HG03575 (cell line): Measurements from ENCODE around the gene INCA1.

Experiments used
- ATAC-seq: cut with Tn5 transposase; IDR thresholded peaks from one replicate; pipeline ENCODE4 v1.9.1; 2021; ENCODE audit not compliant: unreplicated experiment, insufficient number of reproducible peaks, low FRiP score; ENCODE audit errors: extremely low read depth

INCA1 gene

DNA sequence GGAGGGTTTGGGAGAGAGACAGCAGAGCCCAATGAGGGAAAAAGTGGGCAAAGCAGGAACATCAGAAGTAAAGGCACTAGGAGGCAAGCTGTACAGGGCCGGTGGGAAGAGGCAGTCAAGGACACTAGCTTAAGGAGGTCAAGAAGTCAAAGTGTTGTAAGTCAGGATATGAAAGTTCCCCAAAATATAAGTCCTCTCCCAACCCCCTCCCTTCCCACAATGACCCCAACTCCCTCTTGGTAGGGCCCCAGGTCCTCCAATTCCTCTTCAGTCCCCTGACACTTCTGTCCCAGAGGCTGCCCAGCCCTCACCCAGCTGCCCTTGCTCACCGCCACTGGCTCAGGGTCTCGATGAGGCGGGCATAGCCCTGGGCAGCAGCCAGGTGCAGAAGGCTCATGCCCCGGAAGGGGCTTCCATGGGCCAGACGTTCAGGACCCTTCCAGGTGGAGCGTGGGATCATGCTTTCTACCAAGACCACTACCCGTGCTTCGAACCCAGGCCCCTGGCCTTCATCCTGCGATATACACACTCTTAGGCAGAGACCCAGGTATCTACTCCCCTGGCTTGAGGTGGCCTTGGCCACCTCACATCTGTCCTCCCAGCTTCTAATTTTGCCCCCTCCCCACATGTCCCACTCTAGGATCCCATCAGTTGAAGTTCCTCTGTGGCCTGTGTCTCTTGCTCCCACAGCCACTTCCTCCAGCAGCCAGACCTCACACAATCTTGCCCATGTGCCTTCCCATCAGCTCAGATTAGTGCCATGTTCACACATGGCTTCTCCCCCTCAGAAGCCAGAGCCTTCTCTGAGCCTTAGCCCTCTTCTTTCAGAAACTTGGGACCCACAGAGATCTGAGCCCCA lies 23.8 kb downstream of the INCA1 start:
- ATAC-seq, result no peak

DNA sequence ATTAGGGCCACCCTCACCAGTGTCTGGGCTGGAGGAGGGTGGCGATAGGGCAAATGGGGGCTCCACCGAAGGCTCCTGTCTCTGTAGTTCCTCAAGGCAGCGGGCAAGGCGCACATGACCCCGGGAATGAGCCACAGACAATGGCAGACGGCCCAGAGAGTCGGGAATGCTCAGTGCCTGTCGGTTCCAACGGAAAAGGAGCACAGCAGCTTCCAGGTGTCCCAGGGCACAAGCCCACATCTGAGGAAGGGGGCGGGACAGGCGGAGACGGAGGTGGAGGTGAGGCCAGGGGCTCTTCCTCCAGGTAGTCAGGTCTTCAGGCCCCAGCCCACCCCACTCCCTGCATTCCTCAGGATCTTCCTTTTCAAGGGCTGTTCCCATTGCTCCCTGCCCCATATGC lies 24.6 kb downstream of the INCA1 start:
- ATAC-seq, result no peak

DNA sequence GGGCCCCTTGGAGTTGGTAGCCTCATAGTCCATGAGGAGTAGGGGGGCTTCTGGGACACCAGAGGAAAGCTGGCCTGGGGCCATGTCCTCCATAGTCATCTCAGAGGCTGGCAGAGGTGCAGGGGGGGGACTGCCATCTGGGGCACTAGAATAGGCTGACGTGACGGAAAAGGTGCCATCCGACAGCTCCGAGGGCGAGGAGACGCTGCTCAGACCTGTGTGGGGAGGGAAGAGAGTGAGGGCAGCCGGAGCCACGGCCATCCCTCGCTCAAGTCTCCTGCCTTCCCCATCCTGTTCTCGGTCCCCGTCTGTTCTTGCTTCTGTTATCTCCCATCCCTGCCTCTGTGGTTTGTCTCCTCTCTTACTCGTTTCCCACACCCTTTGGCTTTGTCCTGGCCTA lies 25.0 kb downstream of the INCA1 start:
- ATAC-seq, result no peak

DNA sequence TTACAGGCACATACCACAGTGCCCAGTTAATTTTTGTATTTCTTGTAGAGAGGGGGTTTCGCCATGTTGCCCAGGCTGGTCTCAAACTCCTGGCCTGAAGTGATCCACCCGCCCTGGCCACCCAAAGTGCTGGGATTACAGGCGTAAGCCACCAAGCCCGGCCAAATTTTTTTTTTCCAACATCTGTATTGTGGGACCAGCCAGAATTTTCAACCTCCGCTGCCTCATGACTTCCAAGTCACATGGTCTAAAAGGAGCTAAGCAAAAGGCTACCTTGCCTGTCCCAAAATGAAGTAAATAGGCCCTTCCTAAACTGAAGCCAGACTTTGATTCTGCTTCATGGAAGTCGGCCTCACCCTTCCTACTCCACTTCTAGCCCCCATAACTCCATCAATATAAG lies 25.5 kb downstream of the INCA1 start:
- no peak for ATAC-seq

DNA sequence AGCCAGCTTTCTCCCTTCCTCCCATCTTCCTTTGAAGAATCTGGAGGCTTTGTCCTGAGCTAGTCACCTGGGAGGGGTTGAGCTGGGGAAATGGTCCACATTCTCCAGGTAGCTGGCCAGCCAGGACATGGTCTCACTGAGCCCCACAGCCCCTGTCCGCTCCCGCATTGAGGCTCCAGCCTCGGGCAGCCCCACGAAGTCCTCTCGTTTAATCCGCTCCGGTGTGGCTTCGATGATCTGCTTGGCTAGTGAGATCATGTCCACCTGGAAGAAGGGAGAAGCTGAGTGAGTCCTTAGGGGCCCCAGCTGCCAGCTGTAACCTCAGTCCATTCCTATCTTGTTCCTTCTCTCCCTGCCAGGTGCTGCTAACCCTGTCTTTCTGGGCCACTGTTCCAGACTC lies 27.0 kb downstream of the INCA1 start:
- ATAC-seq, result no peak

DNA sequence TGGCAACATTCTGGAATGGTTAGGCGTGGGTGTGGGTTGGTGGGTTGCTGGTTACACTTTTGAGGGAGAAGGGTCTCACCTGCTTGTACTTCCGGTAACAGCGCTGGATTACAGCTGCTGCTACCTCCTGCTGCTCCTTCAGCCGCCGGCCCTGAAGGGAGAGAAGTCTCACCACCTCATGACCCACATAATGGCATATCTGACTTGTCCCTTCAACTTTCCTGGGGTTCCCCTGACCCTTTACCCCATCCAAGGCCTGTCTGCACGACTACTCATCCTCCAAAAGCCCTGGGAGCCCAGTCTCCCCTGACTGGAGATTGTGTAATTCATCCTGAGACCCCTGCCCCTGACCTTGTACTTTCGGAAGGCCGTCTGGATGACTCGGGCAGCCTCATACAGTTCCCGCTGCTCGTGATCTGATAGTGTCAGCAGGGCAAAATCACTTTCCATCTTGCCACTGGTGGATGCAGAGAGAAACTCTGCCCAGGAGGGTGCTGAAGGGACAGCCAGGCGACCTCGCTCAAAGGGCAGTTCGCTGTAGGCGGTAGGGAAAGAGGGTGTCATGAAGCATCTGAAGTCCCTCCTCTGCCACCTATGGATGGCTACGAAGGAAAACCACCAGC lies 27.7 kb downstream of the INCA1 start:
- ATAC-seq, result no peak

DNA sequence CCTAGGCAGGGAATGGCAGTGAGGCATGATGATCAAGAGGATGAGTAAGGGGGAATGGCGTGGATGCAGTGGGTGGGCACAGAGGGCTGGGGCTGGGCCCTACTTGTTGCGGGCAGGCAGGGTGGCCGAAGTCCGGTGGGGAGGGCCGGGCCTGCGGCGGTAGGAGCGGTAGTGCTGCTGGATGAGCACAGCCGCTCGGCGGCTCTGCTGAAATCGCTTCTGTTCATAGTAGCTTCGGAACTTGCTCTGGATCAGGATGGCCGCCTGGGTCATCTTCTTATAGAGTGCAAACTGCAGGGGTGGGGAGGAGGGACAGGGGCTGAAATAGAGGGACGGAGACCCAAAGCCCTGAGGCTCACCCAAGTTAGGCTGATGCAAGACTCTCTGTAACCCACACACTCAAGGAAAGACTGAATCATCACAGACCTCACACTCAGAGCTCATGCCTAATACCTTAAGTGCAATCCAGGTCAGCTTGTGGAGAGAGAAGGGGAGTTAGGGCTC lies 28.2 kb downstream of the INCA1 start:
- no peak for ATAC-seq

DNA sequence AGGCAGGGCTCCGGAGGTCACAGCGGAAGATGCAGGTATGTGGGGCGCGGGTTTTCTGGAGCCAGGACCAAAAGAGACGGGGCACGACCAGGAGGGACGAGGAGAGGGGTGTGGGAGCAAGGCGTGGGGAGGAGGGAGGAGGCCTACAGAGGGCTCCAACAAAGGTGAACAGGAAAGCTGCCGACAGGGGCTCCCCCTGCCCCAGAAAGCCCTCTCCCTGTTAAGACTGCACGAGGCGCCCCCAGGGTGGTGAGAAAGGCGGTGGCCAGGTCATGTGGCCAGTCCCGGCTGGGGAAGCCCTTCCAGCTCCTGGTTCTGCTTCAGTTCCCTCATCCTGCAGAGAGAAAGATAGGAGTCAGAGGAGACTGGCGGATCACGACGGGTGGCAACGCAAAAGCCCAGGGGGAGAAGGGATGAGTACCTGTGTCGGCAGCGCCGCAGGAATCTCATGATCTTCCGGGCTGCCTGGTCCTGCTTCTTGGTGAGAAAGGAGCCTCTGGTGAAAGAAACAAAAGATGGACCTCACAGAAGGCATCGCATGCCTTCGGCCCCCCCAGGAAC lies 28.8 kb downstream of the INCA1 start:
- ATAC-seq, result no peak

DNA sequence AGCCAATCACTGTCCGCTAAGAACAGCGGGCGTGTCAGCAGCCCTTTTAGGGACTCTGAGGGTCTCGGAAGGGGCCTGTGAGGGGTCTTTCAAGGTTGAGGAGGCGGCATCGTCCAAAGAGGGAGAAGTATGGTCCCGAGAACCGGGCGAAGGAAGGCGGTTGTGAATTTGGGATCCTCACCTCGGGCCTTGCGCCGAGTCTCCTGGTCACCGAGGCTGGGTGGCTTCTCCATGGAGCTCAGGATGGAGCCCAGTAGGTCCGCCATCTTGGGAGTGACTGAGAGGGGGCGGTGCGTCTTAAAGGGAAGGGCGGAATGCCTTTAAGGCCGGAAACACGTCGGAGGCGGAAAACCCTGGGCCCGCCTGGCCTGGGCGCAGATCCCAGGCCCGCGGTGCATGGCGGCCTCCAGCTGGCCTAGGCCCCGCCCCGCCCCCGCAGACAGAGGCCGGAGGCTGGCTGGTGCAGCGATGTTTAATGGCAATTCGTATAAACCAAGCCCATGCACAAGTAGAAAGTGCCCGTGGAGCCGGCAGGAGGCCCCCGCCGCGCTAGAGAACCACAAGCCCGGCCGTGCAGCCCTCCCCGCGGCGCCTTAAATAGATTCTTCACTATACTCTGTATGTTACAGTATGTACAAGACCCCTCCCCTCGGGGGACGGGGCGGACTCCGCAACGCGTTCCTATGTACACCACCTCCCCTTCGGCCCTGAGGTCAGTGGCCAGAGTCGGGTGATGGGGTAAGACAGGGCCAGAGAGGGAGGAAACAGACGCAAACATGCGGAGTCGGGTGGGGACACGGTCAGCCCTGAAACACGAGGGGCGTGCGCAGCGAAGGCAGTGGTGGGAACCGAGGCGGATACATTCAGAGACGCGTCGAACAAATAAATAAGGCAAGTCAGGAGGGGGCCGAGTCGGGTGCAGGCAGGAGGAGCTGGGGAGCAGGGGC lies 29.5 kb downstream of the INCA1 start, which contains the start of gene SPAG7:
Gene SPAG7, minus strand, starts transcription at position 279 of the 947 bp plus-strand sequence. Its CDS starts 13 bp downstream, at position 266.
- peak; percentile 30 for ATAC-seq

DNA sequence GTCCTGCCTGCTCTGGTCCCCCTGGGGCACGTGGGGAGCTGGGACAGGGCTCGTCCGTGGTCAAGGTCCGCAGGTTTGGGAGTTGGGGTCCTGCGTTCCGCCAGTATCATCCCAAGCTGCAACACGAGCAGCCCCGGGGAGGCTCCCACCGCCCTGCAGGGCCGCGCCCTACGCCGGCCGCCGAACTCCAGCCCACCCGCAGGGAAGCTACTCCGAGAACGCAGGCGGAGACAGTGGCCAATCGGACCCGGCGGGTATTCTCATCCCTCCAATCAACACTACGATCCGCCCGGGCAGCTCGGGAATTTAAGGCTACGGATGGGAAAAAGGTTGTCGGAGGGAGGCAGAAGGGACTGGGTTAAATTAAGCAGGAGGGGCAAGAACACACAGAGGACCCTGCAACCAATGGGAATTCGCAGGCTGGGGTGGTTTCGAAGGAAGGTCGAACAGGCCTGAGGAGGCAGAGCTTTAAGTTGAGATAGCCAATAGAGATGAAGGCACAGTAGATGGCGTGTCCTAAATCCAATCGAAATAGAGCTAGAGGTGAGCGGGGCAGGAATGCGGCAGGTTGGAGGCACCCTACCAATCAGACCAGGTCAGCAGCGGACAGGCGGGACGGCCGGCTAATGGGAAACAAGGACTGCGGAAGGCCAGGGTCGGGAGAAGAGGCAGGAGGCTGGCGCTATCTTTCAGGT lies 30.3 kb downstream of the INCA1 start:
- peak; percentile 51 for ATAC-seq

DNA sequence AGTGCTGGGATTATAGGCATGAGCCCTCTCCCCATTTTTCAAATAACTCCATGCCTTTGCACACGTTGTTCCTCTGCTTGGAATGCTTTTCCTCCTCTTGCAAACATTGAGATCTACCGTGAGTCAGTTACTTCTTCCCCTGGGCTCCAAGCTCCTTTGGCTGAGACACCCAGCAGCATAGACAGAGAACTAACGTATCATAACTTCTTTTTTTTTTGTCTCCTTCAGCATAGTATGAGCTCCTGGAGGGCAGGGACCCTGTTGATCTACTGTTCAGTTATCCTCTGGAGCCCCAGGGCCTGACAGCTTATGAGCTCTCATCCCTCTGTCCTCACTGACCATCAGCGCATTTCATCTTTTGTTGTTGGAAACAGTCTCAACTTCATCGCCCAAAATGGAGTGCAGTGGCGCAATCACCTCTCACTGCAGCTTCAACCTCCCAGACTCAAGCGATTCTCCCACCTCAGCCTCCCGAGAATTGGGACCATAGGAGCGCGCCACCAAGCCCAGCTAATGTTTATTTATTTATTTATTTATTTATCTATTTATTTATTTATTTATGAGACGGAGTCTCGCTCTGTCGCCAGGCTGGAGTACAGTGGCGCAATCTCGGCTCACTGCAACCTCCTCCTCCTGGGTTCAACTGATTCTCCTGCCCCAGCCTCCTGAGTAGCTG lies 31.9 kb downstream of the INCA1 start:
- ATAC-seq, result no peak

DNA sequence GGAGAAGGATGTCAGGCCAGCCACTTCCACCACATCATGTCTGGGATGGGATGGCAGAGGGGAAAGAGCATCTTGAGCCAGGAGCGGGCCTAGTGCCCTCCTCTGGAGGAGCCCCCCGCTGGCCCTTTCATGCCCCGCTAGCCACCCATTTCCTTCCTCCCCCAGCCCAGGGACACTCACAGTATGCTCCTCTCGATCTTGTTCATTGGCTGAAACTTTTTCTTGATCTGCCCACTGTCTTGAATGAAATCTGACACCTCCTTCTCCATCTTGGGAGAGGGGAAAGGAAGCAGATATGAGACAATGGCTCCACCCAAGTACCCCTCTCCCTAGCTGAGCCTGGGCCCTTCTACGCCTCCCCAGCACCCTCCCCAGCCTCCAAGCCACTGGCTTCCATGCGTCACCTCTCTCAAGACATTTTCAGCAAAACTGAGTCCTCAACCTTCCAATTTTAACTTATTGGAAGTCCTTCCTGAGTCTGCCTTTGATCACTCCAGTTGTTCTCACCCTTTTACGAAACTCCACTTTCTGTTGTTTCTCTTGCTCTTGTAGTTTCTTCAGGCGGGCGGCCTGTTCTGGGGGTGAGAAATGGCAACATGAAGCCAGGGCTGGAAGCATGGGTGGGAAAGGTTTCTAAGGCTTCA lies 36.9 kb downstream of the INCA1 start:
- no peak for ATAC-seq

DNA sequence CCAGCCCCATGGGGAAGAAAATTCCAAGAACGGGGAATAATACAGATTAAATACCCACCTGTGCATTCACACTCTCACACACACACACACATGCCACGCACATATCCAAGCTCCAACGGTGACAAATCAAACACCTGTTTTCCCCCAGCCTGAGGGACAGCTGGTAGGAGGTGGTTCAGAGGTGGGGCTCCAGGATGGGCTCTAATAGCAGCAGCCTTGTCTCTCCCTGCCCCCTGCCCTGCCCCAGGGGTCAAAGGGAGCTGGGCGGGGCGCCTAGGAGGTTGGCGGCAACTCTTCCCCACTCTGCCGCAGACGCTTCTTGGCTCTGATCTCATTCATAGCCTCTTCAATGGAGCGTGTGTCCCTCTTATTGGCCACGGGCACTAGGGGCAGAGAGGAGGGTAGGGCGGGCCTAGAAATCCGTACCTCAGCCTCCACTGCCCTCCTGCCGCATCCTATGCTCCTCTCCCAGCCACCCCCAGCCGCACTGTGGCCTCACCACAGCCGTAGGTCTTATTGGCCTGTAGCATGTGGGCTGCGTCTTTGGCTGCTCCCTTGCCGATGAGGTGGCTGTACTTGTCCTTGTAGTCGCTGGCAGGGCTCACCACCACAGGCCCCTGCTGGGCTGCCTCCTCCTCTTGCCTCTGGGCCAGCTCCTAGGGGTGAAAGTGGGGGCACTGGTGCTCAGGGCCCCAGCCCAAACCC lies 37.9 kb downstream of the INCA1 start:
- no peak for ATAC-seq

DNA sequence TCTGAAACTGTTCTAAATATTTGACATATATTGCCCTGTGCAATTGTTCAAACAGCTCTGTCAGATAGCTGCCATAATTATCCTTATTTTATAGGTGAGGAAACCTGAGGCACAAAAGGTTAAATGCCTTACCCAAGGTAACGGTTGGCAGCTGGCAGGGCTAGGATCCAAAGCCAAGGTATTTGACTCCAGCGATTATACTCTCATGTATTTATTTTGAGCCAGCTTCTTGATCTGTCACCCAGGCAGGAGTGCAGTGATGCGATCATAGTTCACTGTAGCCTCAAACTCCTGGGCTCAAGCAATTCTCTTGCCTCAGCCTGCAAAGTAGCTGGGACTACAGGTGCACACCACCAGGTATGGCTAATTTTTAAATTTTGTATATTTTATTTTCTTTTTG lies 39.2 kb downstream of the INCA1 start:
- ATAC-seq, result no peak

DNA sequence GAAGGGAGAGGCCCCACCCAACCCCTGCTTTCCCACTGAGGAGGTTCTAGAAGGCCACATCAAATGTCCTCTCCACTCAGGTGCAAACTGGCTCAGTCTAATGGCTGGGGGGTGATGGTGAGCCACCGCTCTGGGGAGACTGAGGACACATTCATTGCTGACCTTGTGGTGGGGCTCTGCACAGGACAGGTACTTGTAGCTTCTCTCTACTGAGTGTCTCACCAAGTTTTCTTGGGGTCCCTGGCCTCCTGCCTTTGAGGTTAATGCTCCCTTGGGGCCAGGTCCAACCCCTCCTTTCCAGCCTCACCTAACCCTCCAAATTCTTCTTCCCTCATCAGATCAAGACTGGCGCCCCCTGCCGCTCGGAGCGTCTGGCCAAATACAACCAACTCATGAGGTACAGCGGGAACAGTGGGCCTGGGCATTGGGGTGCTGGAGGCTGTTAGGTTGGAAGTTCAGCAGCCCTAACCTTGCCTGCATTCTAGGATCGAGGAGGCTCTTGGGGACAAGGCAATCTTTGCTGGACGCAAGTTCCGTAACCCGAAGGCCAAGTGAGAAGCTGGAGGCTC lies 40.7 kb downstream of the INCA1 start:
- ATAC-seq, result no peak

DNA sequence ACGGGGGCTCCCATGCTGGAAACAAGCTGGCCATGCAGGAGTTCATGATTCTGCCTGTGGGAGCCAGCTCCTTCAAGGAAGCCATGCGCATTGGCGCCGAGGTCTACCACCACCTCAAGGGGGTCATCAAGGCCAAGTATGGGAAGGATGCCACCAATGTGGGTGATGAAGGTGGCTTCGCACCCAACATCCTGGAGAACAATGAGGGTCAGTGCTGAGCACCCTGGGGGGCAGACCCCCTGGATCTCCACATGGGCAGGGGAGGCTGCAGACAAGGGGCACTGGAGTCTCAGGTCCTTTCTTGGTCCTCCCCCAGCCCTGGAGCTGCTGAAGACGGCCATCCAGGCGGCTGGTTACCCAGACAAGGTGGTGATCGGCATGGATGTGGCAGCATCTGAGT lies 42.2 kb downstream of the INCA1 start:
- ATAC-seq, result no peak
